AML-193 (cell line): ENCODE results near the gene PRICKLE2.

Experiments used
- DNase-seq, 2 experiments: peaks; one replicate each; lab custom pipeline; 2025; lab: John Stamatoyannopoulos, UW

PRICKLE2 gene

DNA sequence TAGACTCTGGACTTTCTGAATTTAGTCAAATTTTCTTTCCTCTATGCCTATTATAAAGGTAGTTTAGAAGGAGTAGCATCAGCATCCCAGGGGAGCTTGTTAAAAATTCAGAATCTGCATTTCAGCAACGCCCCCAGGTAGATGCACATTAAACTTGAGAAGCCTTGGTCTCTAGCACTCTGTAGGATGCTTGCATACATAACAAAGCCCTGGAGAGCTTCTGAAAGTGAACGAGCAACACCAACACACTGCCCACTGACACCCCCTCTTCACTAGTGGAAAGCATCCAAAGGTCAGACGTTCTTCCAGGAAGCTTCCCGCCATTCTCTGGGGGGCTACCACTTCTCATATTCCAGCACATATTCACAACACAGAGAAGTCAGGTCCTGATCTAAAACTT is 6.5 kb downstream of the PRICKLE2 start:
- DNase-seq = no peak

- DNase-seq = no peak
Observed at GRCh38 chr3:64218329-64218728, 6.9 kb downstream of the PRICKLE2 start.

GRCh38 chr3:64216274-64217147 is 8.8 kb downstream of the PRICKLE2 start:
- no peak for DNase-seq

DNA sequence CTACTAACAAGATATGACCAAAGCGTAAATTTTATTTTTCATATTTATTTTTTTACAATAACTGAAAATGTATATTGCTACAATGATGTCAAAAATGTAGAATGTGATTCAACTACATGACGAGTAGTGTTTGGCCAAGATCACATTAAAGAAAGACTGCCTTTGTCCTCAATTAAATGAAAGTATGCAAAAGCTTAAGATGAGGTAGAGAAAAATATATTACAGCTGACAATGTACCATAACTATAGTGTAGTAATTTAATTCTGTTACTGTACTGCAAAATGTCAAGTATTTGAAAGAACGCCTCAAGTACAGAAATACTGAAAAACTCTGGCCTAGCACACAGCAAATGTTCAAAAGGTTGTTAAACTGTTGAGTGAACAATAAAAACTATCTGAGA is 9.7 kb downstream of the PRICKLE2 start:
- DNase-seq = no peak

GRCh38 chr3:64215103-64215502 is 10.2 kb downstream of the PRICKLE2 start:
- DNase-seq = no peak

GRCh38 chr3:64214381-64215018 is 10.8 kb downstream of the PRICKLE2 start:
- DNase-seq = no peak

DNA sequence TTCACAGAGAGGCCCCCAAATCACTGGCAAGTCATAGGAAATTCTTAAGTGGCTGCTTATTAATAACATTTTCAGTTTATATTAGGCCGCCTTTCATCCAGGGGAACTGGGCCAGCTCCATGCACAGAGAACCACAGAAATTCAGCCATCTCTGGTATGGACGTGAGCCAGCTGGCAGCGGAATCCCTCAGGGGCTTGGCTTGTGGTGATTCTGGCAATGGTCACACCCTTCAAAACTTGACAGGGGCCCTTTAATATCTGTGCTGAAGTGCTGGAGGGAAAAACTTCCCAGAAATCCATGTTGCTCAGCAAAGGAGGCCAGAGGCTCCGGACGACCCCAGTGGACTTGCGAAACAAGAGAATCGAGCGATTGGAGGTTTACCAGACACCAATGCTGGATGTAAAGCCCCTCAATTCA is 11.3 kb downstream of the PRICKLE2 start:
- no peak for DNase-seq

GRCh38 chr3:64213224-64213878 is 11.9 kb downstream of the PRICKLE2 start:
- no peak for DNase-seq

DNA sequence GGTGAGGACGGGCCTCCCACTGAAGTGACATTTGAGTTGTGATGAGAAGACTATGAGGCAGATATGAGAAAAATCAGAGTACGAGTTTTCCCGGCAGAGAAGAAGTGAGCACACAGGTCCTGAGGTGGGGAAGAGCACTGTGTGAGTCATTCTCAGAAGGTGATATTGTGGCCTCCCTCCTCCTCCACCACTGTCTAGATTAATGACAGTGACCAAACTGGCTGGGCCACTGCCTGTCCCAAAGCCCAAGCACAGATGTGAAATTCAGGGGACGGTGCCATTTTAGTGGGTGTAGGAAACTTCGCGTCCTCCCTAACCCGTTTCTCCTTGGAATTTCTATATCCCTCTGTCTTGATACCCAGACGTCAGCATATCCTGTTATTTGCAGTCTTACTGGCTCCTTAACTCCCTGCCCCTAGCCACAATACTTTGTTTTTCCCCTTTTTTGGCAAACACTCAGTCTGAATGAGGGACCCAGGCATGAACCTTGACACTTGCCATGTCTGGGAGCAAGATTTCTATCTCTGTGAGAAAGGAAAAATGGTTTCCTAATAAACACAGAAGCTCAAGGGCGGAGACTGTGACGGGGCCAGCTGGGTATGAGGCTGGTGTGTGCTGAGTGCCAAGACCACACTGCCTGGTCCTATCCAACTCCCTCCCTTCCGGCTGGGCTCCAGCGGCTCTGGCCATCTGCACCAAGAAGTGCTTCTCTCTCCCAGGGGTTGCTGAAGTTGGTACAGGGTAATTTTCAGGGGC is 15.2 kb downstream of the PRICKLE2 start:
- DNase-seq = no peak

GRCh38 chr3:64207289-64208080 is 17.8 kb downstream of the PRICKLE2 start:
- no peak for DNase-seq

DNA sequence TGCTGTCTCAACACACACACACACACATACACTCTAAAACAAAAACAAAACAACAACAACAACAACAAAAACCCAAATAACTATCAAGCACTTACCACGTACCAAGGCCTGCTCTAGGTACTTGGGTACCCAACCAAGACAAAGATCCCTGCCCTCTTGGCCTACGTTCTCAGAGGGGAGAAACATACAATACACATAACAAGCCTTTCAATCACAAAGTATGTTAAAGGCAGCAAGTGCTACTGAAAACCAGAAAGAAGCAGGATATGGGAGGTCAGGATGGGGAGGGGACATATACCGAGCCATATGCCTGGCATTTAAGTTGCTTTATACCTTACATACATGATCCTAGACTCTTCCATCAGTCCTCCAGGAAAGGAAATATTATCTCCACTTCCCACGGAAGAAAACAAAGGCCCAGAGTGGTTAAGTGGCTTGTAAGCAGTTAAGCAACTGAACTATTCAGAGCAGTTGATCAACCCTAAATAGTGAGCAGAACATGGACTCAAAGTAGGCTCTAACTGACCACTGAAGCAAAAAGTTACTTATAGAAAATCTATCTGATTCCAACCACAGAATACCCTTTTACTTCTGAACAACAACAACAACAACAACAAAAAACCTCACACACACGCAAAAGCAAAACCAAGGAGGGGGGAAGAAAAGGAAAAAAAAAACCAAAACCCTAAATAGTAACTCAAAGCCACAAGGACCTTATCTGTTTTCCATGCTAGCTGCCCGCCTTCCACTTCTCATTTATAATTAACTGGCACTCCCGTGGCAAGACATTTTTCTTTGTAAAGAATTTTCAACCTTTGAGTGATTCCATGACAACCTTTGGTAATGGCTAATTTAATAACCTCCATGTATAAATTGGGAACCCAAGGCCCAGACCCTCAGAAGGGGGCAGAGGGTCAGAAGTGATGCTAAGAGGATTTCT is 21.0 kb downstream of the PRICKLE2 start:
- DNase-seq = no peak

GRCh38 chr3:64203216-64203615 is 22.1 kb downstream of the PRICKLE2 start:
- no peak for DNase-seq

DNA sequence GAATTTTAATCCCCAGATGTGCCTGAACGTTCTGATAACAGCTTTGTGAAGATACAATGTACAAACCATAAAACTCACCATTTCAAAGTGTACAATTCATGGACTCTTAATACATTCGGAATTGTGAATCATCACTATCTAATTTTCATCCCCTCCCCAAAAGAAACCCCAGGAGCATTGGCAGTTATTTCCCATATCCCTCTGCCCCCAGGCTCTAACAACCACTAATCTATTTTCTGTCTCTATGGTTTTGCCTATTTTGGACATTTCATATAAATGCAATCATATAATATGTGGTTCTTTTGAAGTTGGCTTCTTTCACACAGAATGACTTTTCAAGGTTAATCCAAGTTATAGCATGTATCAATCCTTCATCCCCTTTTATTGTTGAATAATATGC is 25.3 kb downstream of the PRICKLE2 start:
- no peak for DNase-seq

GRCh38 chr3:64196236-64196929 is 28.9 kb downstream of the PRICKLE2 start:
- DNase-seq = no peak

DNA sequence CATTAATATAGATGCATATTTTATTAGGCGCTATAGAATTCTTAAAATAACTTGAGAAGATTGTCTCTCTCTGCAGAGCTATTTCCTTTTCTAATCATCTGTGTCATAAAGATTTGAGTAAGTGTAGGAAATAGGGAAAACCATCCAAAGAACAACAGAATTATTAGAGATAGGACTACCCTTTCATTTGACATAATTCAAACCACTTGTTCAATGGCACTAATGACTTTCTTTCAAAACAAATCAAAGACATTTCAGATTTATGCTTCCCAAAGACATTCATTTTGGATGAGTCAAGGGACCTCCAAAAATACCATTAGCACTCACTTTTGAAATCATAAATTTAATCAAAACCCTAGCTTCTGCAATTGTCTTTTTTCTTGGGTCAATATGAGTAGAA is 29.5 kb downstream of the PRICKLE2 start:
- DNase-seq = no peak

GRCh38 chr3:64191822-64192221 is 33.4 kb downstream of the PRICKLE2 start:
- no peak for DNase-seq

- peak; percentile 30 to 58 for DNase-seq
Observed at GRCh38 chr3:64190517-64191515, 34.5 kb downstream of the PRICKLE2 start.

GRCh38 chr3:64188810-64189560 is 36.3 kb downstream of the PRICKLE2 start:
- DNase-seq = no peak
